ENCODE data around the gene ATG10.
"Not testable (repeated sequence)": the region's sequence is repeated elsewhere in the genome, so short reads cannot be mapped to it uniquely, and the experiment has no call there.

Gene ATG10

GRCh38 chr5:82100303-82101077 lies 128.7 kb downstream of the ATG10 start:
- H3K27ac Mint-ChIP-seq, result no peak overlapping the region
- H3K9me3 Mint-ChIP-seq, result no peaks in the 10 kb centered on the region
- DNase-seq (ENCODE audit: low spot score), result no peak
- H3K4me1 Mint-ChIP-seq (ENCODE audit: low read depth), result peaks cover 16% of the 10 kb centered on the region
- H3K27me3 Mint-ChIP-seq (ENCODE audit: low read depth), result no peaks in the 10 kb centered on the region
- H3K36me3 Mint-ChIP-seq (ENCODE audit: low read depth), result no peaks in the 10 kb centered on the region
- H3K4me3 Mint-ChIP-seq, result no peak overlapping the region

GRCh38 chr5:82104872-82105271 lies 133.0 kb downstream of the ATG10 start:
- H3K4me1 Mint-ChIP-seq (ENCODE audit: low read depth), result peaks cover 15% of the 10 kb centered on the region
- no peak overlapping the region for H3K27ac Mint-ChIP-seq
- H3K36me3 Mint-ChIP-seq (ENCODE audit: low read depth), result no peaks in the 10 kb centered on the region
- DNase-seq (ENCODE audit: low spot score), result no peak
- no peak overlapping the region for H3K4me3 Mint-ChIP-seq
- no peaks in the 10 kb centered on the region for H3K27me3 Mint-ChIP-seq (ENCODE audit: low read depth)
- H3K9me3 Mint-ChIP-seq, result no peaks in the 10 kb centered on the region

- Mint-ChIP-seq H3K36me3 (ENCODE audit: low read depth) (no peaks in the 10 kb centered on the region), H3K4me1 (ENCODE audit: low read depth) (peaks cover 12% of the 10 kb centered on the region), H3K27ac (no peak overlapping the region), H3K4me3 (no peak overlapping the region), H3K27me3 (ENCODE audit: low read depth) (no peaks in the 10 kb centered on the region), H3K9me3 (no peaks in the 10 kb centered on the region)
- no peak for DNase-seq (ENCODE audit: low spot score)
These were observed 133.6 kb downstream of the ATG10 start for GRCh38 chr5:82105457-82105856.

- Mint-ChIP-seq H3K4me1 (ENCODE audit: low read depth) (peaks cover 7% of the 10 kb centered on the region), H3K9me3 (no peaks in the 10 kb centered on the region), H3K4me3 (no peak overlapping the region), H3K27ac (no peak overlapping the region), H3K36me3 (ENCODE audit: low read depth) (no peaks in the 10 kb centered on the region), H3K27me3 (ENCODE audit: low read depth) (no peaks in the 10 kb centered on the region)
- DNase-seq (ENCODE audit: low spot score), result no peak
These were observed 134.4 kb downstream of the ATG10 start for GRCh38 chr5:82106207-82106606.

- Mint-ChIP-seq H3K27me3 (ENCODE audit: low read depth) (no peaks in the 10 kb centered on the region), H3K36me3 (ENCODE audit: low read depth) (no peaks in the 10 kb centered on the region), H3K4me1 (ENCODE audit: low read depth) (peaks cover 7% of the 10 kb centered on the region), H3K9me3 (no peaks in the 10 kb centered on the region), H3K27ac (no peak overlapping the region), H3K4me3 (no peak overlapping the region)
- DNase-seq (ENCODE audit: low spot score), result no peak
These were observed 134.9 kb downstream of the ATG10 start for GRCh38 chr5:82106756-82107155.

- Mint-ChIP-seq H3K36me3 (ENCODE audit: low read depth) (no peaks in the 10 kb centered on the region), H3K4me1 (ENCODE audit: low read depth) (peaks cover 7% of the 10 kb centered on the region), H3K27me3 (ENCODE audit: low read depth) (no peaks in the 10 kb centered on the region), H3K9me3 (no peaks in the 10 kb centered on the region), H3K27ac (no peak overlapping the region), H3K4me3 (no peak overlapping the region)
- DNase-seq (ENCODE audit: low spot score), result no peak
These were observed 135.4 kb downstream of the ATG10 start for GRCh38 chr5:82107267-82107666.

- DNase-seq (ENCODE audit: low spot score), result no peak
- Mint-ChIP-seq H3K36me3 (ENCODE audit: low read depth) (no peaks in the 10 kb centered on the region), H3K9me3 (no peaks in the 10 kb centered on the region), H3K27ac (no peak overlapping the region), H3K27me3 (ENCODE audit: low read depth) (no peaks in the 10 kb centered on the region), H3K4me3 (no peak overlapping the region), H3K4me1 (ENCODE audit: low read depth) (peaks cover 7% of the 10 kb centered on the region)
These were observed 137.2 kb downstream of the ATG10 start for GRCh38 chr5:82109013-82109412.

GRCh38 chr5:82109915-82110314 lies 138.1 kb downstream of the ATG10 start:
- H3K27ac Mint-ChIP-seq; H3K9me3 Mint-ChIP-seq; H3K27me3 Mint-ChIP-seq (ENCODE audit: low read depth); H3K4me3 Mint-ChIP-seq; H3K4me1 Mint-ChIP-seq (ENCODE audit: low read depth); DNase-seq (ENCODE audit: low spot score); H3K36me3 Mint-ChIP-seq (ENCODE audit: low read depth): not testable (repeated sequence)

GRCh38 chr5:82111191-82111590 lies 139.4 kb downstream of the ATG10 start:
- H3K36me3 Mint-ChIP-seq (ENCODE audit: low read depth), result no peaks in the 10 kb centered on the region
- H3K27ac Mint-ChIP-seq, result no peak overlapping the region
- no peak for DNase-seq (ENCODE audit: low spot score)
- no peaks in the 10 kb centered on the region for H3K9me3 Mint-ChIP-seq
- H3K4me3 Mint-ChIP-seq, result no peak overlapping the region
- no peaks in the 10 kb centered on the region for H3K27me3 Mint-ChIP-seq (ENCODE audit: low read depth)
- peaks cover 5% of the 10 kb centered on the region for H3K4me1 Mint-ChIP-seq (ENCODE audit: low read depth)

GRCh38 chr5:82115858-82116257 lies 144.0 kb downstream of the ATG10 start:
- DNase-seq (ENCODE audit: low spot score), result no peak
- Mint-ChIP-seq H3K9me3 (no peaks in the 10 kb centered on the region), H3K27ac (no peak overlapping the region), H3K36me3 (ENCODE audit: low read depth) (no peaks in the 10 kb centered on the region), H3K4me1 (ENCODE audit: low read depth) (no peaks in the 10 kb centered on the region), H3K27me3 (ENCODE audit: low read depth) (no peaks in the 10 kb centered on the region), H3K4me3 (no peak overlapping the region)

GRCh38 chr5:82119889-82120288 lies 148.1 kb downstream of the ATG10 start:
- Mint-ChIP-seq H3K27me3 (ENCODE audit: low read depth) (no peaks in the 10 kb centered on the region), H3K27ac (no peak overlapping the region)

GRCh38 chr5:82129723-82130285 lies 158.0 kb downstream of the ATG10 start:
- no peak for DNase-seq (ENCODE audit: low spot score)
- H3K27me3 Mint-ChIP-seq (ENCODE audit: low read depth), result no peaks in the 10 kb centered on the region
- H3K4me1 Mint-ChIP-seq (ENCODE audit: low read depth), result no peaks in the 10 kb centered on the region
- no peak overlapping the region for H3K4me3 Mint-ChIP-seq
- H3K27ac Mint-ChIP-seq, result no peak overlapping the region
- H3K36me3 Mint-ChIP-seq (ENCODE audit: low read depth), result peaks cover 1% of the 10 kb centered on the region
- peaks cover 25% of the 10 kb centered on the region for H3K9me3 Mint-ChIP-seq

More at GRCh38 chr5:82119889-82120288, 148.1 kb downstream of the ATG10 start:
- Mint-ChIP-seq H3K36me3 (ENCODE audit: low read depth) (no peaks in the 10 kb centered on the region), H3K9me3 (peaks cover 10% of the 10 kb centered on the region), H3K4me1 (ENCODE audit: low read depth) (no peaks in the 10 kb centered on the region), H3K4me3 (no peak overlapping the region)
- DNase-seq (ENCODE audit: low spot score), result no peak

GRCh38 chr5:82130602-82131001 lies 158.8 kb downstream of the ATG10 start:
- no peaks in the 10 kb centered on the region for H3K27me3 Mint-ChIP-seq (ENCODE audit: low read depth)
- H3K4me3 Mint-ChIP-seq, result no peak overlapping the region
- H3K27ac Mint-ChIP-seq, result no peak overlapping the region
- peaks cover 26% of the 10 kb centered on the region for H3K9me3 Mint-ChIP-seq
- H3K4me1 Mint-ChIP-seq (ENCODE audit: low read depth), result no peaks in the 10 kb centered on the region
- no peak for DNase-seq (ENCODE audit: low spot score)
- peaks cover 1% of the 10 kb centered on the region for H3K36me3 Mint-ChIP-seq (ENCODE audit: low read depth)

- Mint-ChIP-seq H3K36me3 (ENCODE audit: low read depth) (no peaks in the 10 kb centered on the region), H3K4me1 (ENCODE audit: low read depth) (no peaks in the 10 kb centered on the region), H3K9me3 (peaks cover 16% of the 10 kb centered on the region), H3K27me3 (ENCODE audit: low read depth) (no peaks in the 10 kb centered on the region), H3K4me3 (no peak overlapping the region), H3K27ac (no peak overlapping the region)
- DNase-seq (ENCODE audit: low spot score), result no peak
These were observed 165.4 kb downstream of the ATG10 start for GRCh38 chr5:82137205-82137604.

GRCh38 chr5:82139837-82140236 lies 168.0 kb downstream of the ATG10 start:
- H3K4me1 Mint-ChIP-seq (ENCODE audit: low read depth); H3K27me3 Mint-ChIP-seq (ENCODE audit: low read depth); H3K36me3 Mint-ChIP-seq (ENCODE audit: low read depth); H3K4me3 Mint-ChIP-seq; DNase-seq (ENCODE audit: low spot score); H3K27ac Mint-ChIP-seq: not testable (repeated sequence)
- peaks cover 16% of the 10 kb centered on the region for H3K9me3 Mint-ChIP-seq
